Panc1 (cell line): ENCODE measurements around the gene GABRB1.

Experiments
- CTCF ChIP-seq: fragments of 450-650 bp; IDR thresholded peaks from 2 replicates; pipeline ENCODE4 v1.5.1; 2017; ENCODE audit warnings: mild to moderate bottlenecking
- POLR2AphosphoS5 ChIP-seq: IDR thresholded peaks from 2 replicates; pipeline ENCODE4 v1.6.1; 2012; ENCODE audit warnings: mild to moderate bottlenecking, low read depth, low read length, moderate library complexity
- REST ChIP-seq, 2 experiments: IDR thresholded peaks; 2 replicates each; pipeline ENCODE4 v1.6.1; 2011 to 2012; ENCODE audit warnings: low read depth in 2 of 2, control low read depth in 1 of 2, low read length in 1 of 2, mild to moderate bottlenecking in 1 of 2, moderate library complexity in 1 of 2; ENCODE audit not compliant: insufficient read depth in 1 of 2
- SIN3A ChIP-seq: IDR thresholded peaks from 2 replicates; pipeline ENCODE4 v1.6.1; 2012; ENCODE audit warnings: low read depth, mild to moderate bottlenecking, low read length, moderate library complexity, borderline replicate concordance; ENCODE audit not compliant: insufficient read depth

GRCh38 chr4:47207555-47207954, 176.2 kb downstream of the GABRB1 start:
- no peak for TF ChIP-seq CTCF
- TF ChIP-seq POLR2AphosphoS5 = no peak
- no peak for TF ChIP-seq SIN3A
- TF ChIP-seq REST (IDR thresholded peaks at IDR 0.05; ENCODE audit: insufficient read depth in 1 of 2, low read depth in 2 of 2, low read length in 1 of 2) = no peak
